DOHH2 (cell line): ENCODE results near the gene MAPKBP1.

Experiments used
- H3F3A ChIP-seq: fragments of 200-600 bp; sonication (generic), shearing (Covaris generic); 2 replicates; pipeline ENCODE4 v1.6.0; 2016; ENCODE audit warnings: antibody characterized with exemption, mild to moderate bottlenecking; ENCODE audit not compliant: control insufficient read depth, insufficient read depth
- H3K27ac ChIP-seq: fragments of 200-600 bp; sonication (generic); 2 replicates; pipeline ENCODE4 v1.5.1; 2014; ENCODE audit warnings: low read depth, mild to moderate bottlenecking, low read length, moderate library complexity
- H3K27me3 ChIP-seq: fragments of 200-600 bp; sonication (generic); 2 replicates; pipeline ENCODE4 v1.6.1; 2014; ENCODE audit warnings: mild to moderate bottlenecking, low read length, mixed read lengths; ENCODE audit not compliant: control insufficient read depth
- H3K36me3 ChIP-seq: fragments of 200-600 bp; sonication (generic); 2 replicates; pipeline ENCODE4 v1.6.1; 2014; ENCODE audit warnings: mild to moderate bottlenecking, low read length, moderate library complexity, mixed read lengths; ENCODE audit not compliant: control insufficient read depth
- H3K4me1 ChIP-seq: fragments of 200-600 bp; sonication (generic); 2 replicates; pipeline ENCODE4 v1.6.1; 2014; ENCODE audit warnings: mild to moderate bottlenecking, low read length, mixed read lengths; ENCODE audit not compliant: control insufficient read depth
- H3K4me2 ChIP-seq: fragments of 200-600 bp; sonication (generic); 2 replicates; pipeline ENCODE4 v1.6.0; 2014; ENCODE audit warnings: mild to moderate bottlenecking, low read length, moderate library complexity
- H3K4me3 ChIP-seq: fragments of 200-600 bp; sonication (generic); 2 replicates; pipeline ENCODE4 v1.5.1; 2014; ENCODE audit warnings: mild to moderate bottlenecking, low read length, mixed read lengths
- H3K79me2 ChIP-seq: fragments of 200-600 bp; sonication (generic); 2 replicates; pipeline ENCODE4 v1.6.1; 2014; ENCODE audit warnings: mild to moderate bottlenecking, low read length, mixed read lengths; ENCODE audit not compliant: control insufficient read depth
- H3K9me2 ChIP-seq: fragments of 200-600 bp; sonication (generic); replicated peaks from 2 replicates; pipeline ENCODE4 v1.6.1; 2014; ENCODE audit warnings: mild to moderate bottlenecking, low read length, mixed read lengths; ENCODE audit not compliant: control insufficient read depth
- H3K9me3 ChIP-seq: fragments of 200-600 bp; sonication (generic); 2 replicates; pipeline ENCODE4 v1.6.1; 2014; ENCODE audit warnings: antibody characterized with exemption, low read length, mixed read lengths; ENCODE audit not compliant: control insufficient read depth, insufficient read depth
- H4K20me1 ChIP-seq: fragments of 200-600 bp; sonication (generic); 2 replicates; pipeline ENCODE4 v1.6.0; 2014; ENCODE audit warnings: low read depth, mild to moderate bottlenecking, antibody characterized with exemption, low read length, moderate library complexity; ENCODE audit not compliant: control insufficient read depth, insufficient read depth
- EZH2phosphoT487 ChIP-seq: fragments of 200-600 bp; sonication (generic); IDR thresholded peaks from 2 replicates; pipeline ENCODE4 v1.6.1; 2017; ENCODE audit warnings: borderline replicate concordance, mild to moderate bottlenecking, antibody characterized with exemption, low read length, moderate library complexity, mixed read lengths
- TF ChIP-seq, protein P1 (sequence below): fragments of 200-600 bp; sonication (generic); IDR thresholded peaks from one replicate; pipeline ENCODE4 v1.5.1; 2014; ENCODE audit warnings: antibody characterized with exemption, mild to moderate bottlenecking, low read depth, low read length; ENCODE audit not compliant: poor library complexity, severe bottlenecking

MAPKBP1 gene

GRCh38 chr15:41857316-41857715 is 83.0 kb downstream of the MAPKBP1 start:
- Histone ChIP-seq H3K79me2 (no peaks in the 10 kb centered on the region), H3K4me2 (no peak overlapping the region), H3K9me3 (no peaks in the 10 kb centered on the region), H3K9me2 (no peaks in the 10 kb centered on the region), H3F3A (no peaks in the 10 kb centered on the region), H3K27ac (no peak overlapping the region), H4K20me1 (no peaks in the 10 kb centered on the region), H3K27me3 (no peaks in the 10 kb centered on the region), H3K36me3 (no peaks in the 10 kb centered on the region), H3K4me1 (no peaks in the 10 kb centered on the region), H3K4me3 (no peak overlapping the region)
- no peak for TF ChIP-seq EZH2phosphoT487
- TF ChIP-seq, protein P1, sequence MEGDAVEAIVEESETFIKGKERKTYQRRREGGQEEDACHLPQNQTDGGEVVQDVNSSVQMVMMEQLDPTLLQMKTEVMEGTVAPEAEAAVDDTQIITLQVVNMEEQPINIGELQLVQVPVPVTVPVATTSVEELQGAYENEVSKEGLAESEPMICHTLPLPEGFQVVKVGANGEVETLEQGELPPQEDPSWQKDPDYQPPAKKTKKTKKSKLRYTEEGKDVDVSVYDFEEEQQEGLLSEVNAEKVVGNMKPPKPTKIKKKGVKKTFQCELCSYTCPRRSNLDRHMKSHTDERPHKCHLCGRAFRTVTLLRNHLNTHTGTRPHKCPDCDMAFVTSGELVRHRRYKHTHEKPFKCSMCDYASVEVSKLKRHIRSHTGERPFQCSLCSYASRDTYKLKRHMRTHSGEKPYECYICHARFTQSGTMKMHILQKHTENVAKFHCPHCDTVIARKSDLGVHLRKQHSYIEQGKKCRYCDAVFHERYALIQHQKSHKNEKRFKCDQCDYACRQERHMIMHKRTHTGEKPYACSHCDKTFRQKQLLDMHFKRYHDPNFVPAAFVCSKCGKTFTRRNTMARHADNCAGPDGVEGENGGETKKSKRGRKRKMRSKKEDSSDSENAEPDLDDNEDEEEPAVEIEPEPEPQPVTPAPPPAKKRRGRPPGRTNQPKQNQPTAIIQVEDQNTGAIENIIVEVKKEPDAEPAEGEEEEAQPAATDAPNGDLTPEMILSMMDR = no peak

DNA sequence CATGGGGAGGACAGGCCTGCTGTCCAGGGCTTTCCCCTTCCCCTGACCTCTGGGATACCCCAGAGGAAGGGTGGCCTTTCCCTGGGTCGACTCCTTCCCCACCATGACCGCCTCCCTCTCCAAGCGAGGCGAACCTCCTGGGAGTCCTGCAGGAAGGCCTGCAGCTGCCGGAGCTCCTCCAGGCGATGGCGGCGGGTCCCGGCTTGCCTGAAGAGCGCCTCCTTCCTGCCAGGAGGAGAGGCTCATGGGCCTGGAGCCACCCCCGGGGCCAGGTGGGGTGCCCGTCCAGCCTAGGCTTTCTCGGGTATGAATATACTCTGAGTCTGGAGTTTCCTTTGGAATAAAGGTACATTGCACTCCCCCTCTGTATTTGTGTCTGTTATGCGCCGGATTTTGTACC is 84.5 kb downstream of the MAPKBP1 start:
- no peaks in the 10 kb centered on the region for H4K20me1 ChIP-seq
- H3K4me3 ChIP-seq = no peak overlapping the region
- H3K9me3 ChIP-seq = no peaks in the 10 kb centered on the region
- no peak overlapping the region for H3K4me2 ChIP-seq
- no peaks in the 10 kb centered on the region for H3F3A ChIP-seq
- H3K9me2 ChIP-seq = no peaks in the 10 kb centered on the region
- H3K27me3 ChIP-seq = no peaks in the 10 kb centered on the region
- no peak for TF ChIP-seq EZH2phosphoT487
- TF ChIP-seq, protein P1 = no peak
- no peak overlapping the region for H3K27ac ChIP-seq
- H3K4me1 ChIP-seq = no peaks in the 10 kb centered on the region
- no peaks in the 10 kb centered on the region for H3K36me3 ChIP-seq
- H3K79me2 ChIP-seq = no peaks in the 10 kb centered on the region

- no peaks in the 10 kb centered on the region for H3K36me3 ChIP-seq
- H3K79me2 ChIP-seq = no peaks in the 10 kb centered on the region
- H3K27ac ChIP-seq = no peak overlapping the region
- H4K20me1 ChIP-seq = no peaks in the 10 kb centered on the region
- no peaks in the 10 kb centered on the region for H3K4me1 ChIP-seq
- no peak overlapping the region for H3K4me2 ChIP-seq
- TF ChIP-seq, protein P1 = no peak
- no peak for TF ChIP-seq EZH2phosphoT487
- H3K4me3 ChIP-seq = no peak overlapping the region
- no peaks in the 10 kb centered on the region for H3K27me3 ChIP-seq
- no peaks in the 10 kb centered on the region for H3F3A ChIP-seq
- no peaks in the 10 kb centered on the region for H3K9me2 ChIP-seq
- H3K9me3 ChIP-seq = no peaks in the 10 kb centered on the region
Observed at GRCh38 chr15:41860049-41860828, 86.0 kb downstream of the MAPKBP1 start.
